GM18870 (cell line): Measurements from ENCODE around the gene UPK3A.
"Not testable (repeated sequence)": the region's sequence is repeated elsewhere in the genome, so short reads cannot be mapped to it uniquely, and the experiment has no call there.

Experiments
- ATAC-seq: cut with Tn5 transposase; IDR thresholded peaks from one replicate; pipeline ENCODE4 v1.9.1; 2021; ENCODE audit warnings: moderate library complexity; ENCODE audit not compliant: unreplicated experiment

The UPK3A gene

GRCh38 chr22:45254789-45255278 lies 29.9 kb upstream of the UPK3A start:
- ATAC-seq, result no peak

- ATAC-seq, result not testable (repeated sequence)
Measured at GRCh38 chr22:45257941-45258340, 26.8 kb upstream of the UPK3A start.

- ATAC-seq, result no peak
Measured at GRCh38 chr22:45259754-45260394, 24.9 kb upstream of the UPK3A start.

- not testable (repeated sequence) for ATAC-seq
Measured at GRCh38 chr22:45260395-45260759, 24.4 kb upstream of the UPK3A start.

GRCh38 chr22:45261407-45262088 lies 23.2 kb upstream of the UPK3A start:
- ATAC-seq, result no peak

GRCh38 chr22:45262195-45262930 lies 22.4 kb upstream of the UPK3A start:
- ATAC-seq, result no peak

GRCh38 chr22:45262931-45263462 lies 21.8 kb upstream of the UPK3A start:
- no peak for ATAC-seq

- no peak for ATAC-seq
Measured at GRCh38 chr22:45263463-45264269, 21.1 kb upstream of the UPK3A start.

- ATAC-seq, result no peak
Measured at GRCh38 chr22:45265535-45265934, 19.2 kb upstream of the UPK3A start.

GRCh38 chr22:45268167-45268957 lies 16.4 kb upstream of the UPK3A start:
- ATAC-seq, result no peak

GRCh38 chr22:45268958-45269844 lies 15.5 kb upstream of the UPK3A start:
- no peak for ATAC-seq

- ATAC-seq, result no peak
Measured at GRCh38 chr22:45270095-45271020, 14.4 kb upstream of the UPK3A start.

- ATAC-seq, result no peak
Measured at GRCh38 chr22:45271667-45272201, 13.0 kb upstream of the UPK3A start.

- no peak for ATAC-seq
Measured at GRCh38 chr22:45272498-45272897, 12.3 kb upstream of the UPK3A start.

GRCh38 chr22:45273452-45274075 lies 11.2 kb upstream of the UPK3A start:
- ATAC-seq, result no peak

GRCh38 chr22:45276507-45277105 lies 8.1 kb upstream of the UPK3A start:
- ATAC-seq, result no peak

GRCh38 chr22:45277720-45278119 lies 7.0 kb upstream of the UPK3A start:
- ATAC-seq, result not testable (repeated sequence)
